Lower lobe of right lung (tissue), 2 donors: Measurements from ENCODE around the gene SLIT3. TPM values are rescaled to one million over a fixed set of nuclear protein-coding genes. Genes with fewer than 3 reads are reported as not detected.

Experiments
- ATAC-seq, 2 donors: fragments of 200-7000 bp; cut with Tn5 transposase; one replicate each; pipeline ENCODE4 v1.9.1; 2020 to 2022; ENCODE audit warnings: mild to moderate bottlenecking in 2 of 2, moderate library complexity in 2 of 2
- DNase-seq: peaks from one replicate; pipeline ENCODE4 v3.0.0-alpha.2; 2020
- H3K27ac ChIP-seq: fragments of 200-600 bp; one replicate; pipeline ENCODE4 v1.8.0; 2022
- H3K27me3 ChIP-seq: fragments of 200-600 bp; one replicate; pipeline ENCODE4 v1.8.0; 2022; ENCODE audit warnings: low read depth
- H3K36me3 ChIP-seq: fragments of 200-600 bp; one replicate; pipeline ENCODE4 v1.8.0; 2022; ENCODE audit warnings: mild to moderate bottlenecking
- H3K4me1 ChIP-seq: fragments of 200-600 bp; one replicate; pipeline ENCODE4 v1.8.0; 2022
- H3K4me3 ChIP-seq: fragments of 200-600 bp; one replicate; pipeline ENCODE4 v1.8.0; 2022; ENCODE audit warnings: mild to moderate bottlenecking
- H3K9me3 ChIP-seq: fragments of 200-600 bp; one replicate; pipeline ENCODE4 v1.8.0; 2022
- CTCF ChIP-seq: fragments of 200-600 bp; IDR thresholded peaks from one replicate; pipeline ENCODE4 v1.8.0; 2022; ENCODE audit warnings: antibody characterized with exemption, mild to moderate bottlenecking
- intact Hi-C: fragments of 100-400 bp; cut with DNase I; formaldehyde crosslinking; loops from one replicate; pipeline ENCODE4 v1.11.0; 2022
- total RNA-seq: library from RNA; stranded (reverse); fragmentation: NEBNext Ultra II Directional; extraction: Animal tissue kit (Norgen Biotek cat#: 25700); gene quantifications from one replicate; pipeline ENCODE4 v1.2.1, GENCODE V29; 2021
- donor health status: DM: no; HTN: yes; CAD: no; lungs with severe emphysema.

SLIT3 gene
- total RNA-seq, 1 donor from 2014 or later, result 48.6 TPM

GRCh38 chr5:168881427-168882149 lies 419.4 kb downstream of the SLIT3 start:
- no peak for TF ChIP-seq CTCF
- Histone ChIP-seq H3K4me3 (no peak overlapping the region), H3K27me3 (peaks cover 5% of the 10 kb centered on the region), H3K9me3 (no peaks in the 10 kb centered on the region), H3K4me1 (peaks cover 9% of the 10 kb centered on the region), H3K36me3 (no peaks in the 10 kb centered on the region), H3K27ac (no peak overlapping the region)
- DNase-seq (no peak), ATAC-seq (no peak)
- intact Hi-C loops, result no loop called here

- H3K9me3 ChIP-seq, result no peaks in the 10 kb centered on the region
- TF ChIP-seq CTCF, result no peak
- H3K27me3 ChIP-seq, result peaks cover 5% of the 10 kb centered on the region
- H3K27ac ChIP-seq, result peak overlapping the region; percentile 31
- H3K36me3 ChIP-seq, result no peaks in the 10 kb centered on the region
- H3K4me3 ChIP-seq, result no peak overlapping the region
- peaks cover 9% of the 10 kb centered on the region for H3K4me1 ChIP-seq
- intact Hi-C loops, result no loop called here
- no peak for ATAC-seq
- no peak for DNase-seq
Measured at GRCh38 chr5:168879929-168880328, 421.0 kb downstream of the SLIT3 start.

- Histone ChIP-seq H3K4me1 (peaks cover 9% of the 10 kb centered on the region), H3K27me3 (peaks cover 5% of the 10 kb centered on the region), H3K4me3 (no peak overlapping the region), H3K27ac (peak overlapping the region; percentile 31), H3K9me3 (no peaks in the 10 kb centered on the region), H3K36me3 (no peaks in the 10 kb centered on the region)
- intact Hi-C loops, result no loop called here
- ATAC-seq, result no peak
- DNase-seq, result no peak
- no peak for TF ChIP-seq CTCF
Measured at GRCh38 chr5:168879331-168879730, 421.6 kb downstream of the SLIT3 start.

GRCh38 chr5:168878135-168878745 lies 422.7 kb downstream of the SLIT3 start:
- intact Hi-C loops, result no loop called here
- DNase-seq, result no peak
- H3K36me3 ChIP-seq, result no peaks in the 10 kb centered on the region
- no peak for ATAC-seq
- H3K27me3 ChIP-seq, result peaks cover 5% of the 10 kb centered on the region
- TF ChIP-seq CTCF, result no peak
- H3K4me3 ChIP-seq, result no peak overlapping the region
- H3K9me3 ChIP-seq, result no peaks in the 10 kb centered on the region
- H3K27ac ChIP-seq, result no peak overlapping the region
- H3K4me1 ChIP-seq, result peaks cover 9% of the 10 kb centered on the region

GRCh38 chr5:168877132-168877892 lies 423.6 kb downstream of the SLIT3 start:
- no peak for TF ChIP-seq CTCF
- Histone ChIP-seq H3K27me3 (peaks cover 5% of the 10 kb centered on the region), H3K4me1 (peaks cover 9% of the 10 kb centered on the region), H3K27ac (no peak overlapping the region), H3K4me3 (no peak overlapping the region), H3K9me3 (no peaks in the 10 kb centered on the region), H3K36me3 (no peaks in the 10 kb centered on the region)
- intact Hi-C loops, result no loop called here
- DNase-seq, result no peak
- no peak for ATAC-seq
